Stimulated activated effector memory CD8-positive, alpha-beta T cell treated with anti-CD3 and anti-CD28 coated beads, Interleukin-12 subunit alpha, Interleukin-12 subunit beta, amount 100 ng/mL, for 72 hours (primary cell): ENCODE measurements around the gene JAKMIP2.
"Not testable (repeated sequence)": the region's sequence is repeated elsewhere in the genome, so short reads cannot be mapped to it uniquely, and the experiment has no call there.

Experiments
- ATAC-seq: fragments of 150-1000 bp; cut with Tn5 transposase; 2 replicates; pipeline ENCODE4 v1.10.0; 2021
- DNase-seq, 2 donors: peaks; one replicate each; pipeline ENCODE4 v3.0.0; 2021 to 2022; ENCODE audit warnings: low spot score in 2 of 2
- H3K27ac Mint-ChIP-seq: one replicate; pipeline ENCODE4 v1.8.0; 2022; ENCODE audit warnings: mild to moderate bottlenecking, mixed read lengths
- H3K36me3 Mint-ChIP-seq: one replicate; pipeline ENCODE4 v1.8.0; 2022; ENCODE audit warnings: mild to moderate bottlenecking, mixed read lengths
- H3K4me1 Mint-ChIP-seq: one replicate; pipeline ENCODE4 v1.8.0; 2022; ENCODE audit warnings: mixed read lengths
- H3K4me3 Mint-ChIP-seq: one replicate; pipeline ENCODE4 v1.8.0; 2022; ENCODE audit warnings: mild to moderate bottlenecking, mixed read lengths
- H3K9me3 Mint-ChIP-seq: one replicate; pipeline ENCODE4 v1.8.0; 2022; ENCODE audit warnings: mixed read lengths

The JAKMIP2 gene

GRCh38 chr5:147742151-147742550 is 40.4 kb downstream of the JAKMIP2 start:
- no peaks in the 10 kb centered on the region for H3K36me3 Mint-ChIP-seq
- no peak overlapping the region for H3K27ac Mint-ChIP-seq
- H3K9me3 Mint-ChIP-seq: no peaks in the 10 kb centered on the region
- peaks cover 12% of the 10 kb centered on the region for H3K4me1 Mint-ChIP-seq
- no peak for ATAC-seq
- no peak for DNase-seq
- no peak overlapping the region for H3K4me3 Mint-ChIP-seq

GRCh38 chr5:147740864-147741263 is 41.7 kb downstream of the JAKMIP2 start:
- no peaks in the 10 kb centered on the region for H3K9me3 Mint-ChIP-seq
- H3K4me3 Mint-ChIP-seq: no peak overlapping the region
- no peaks in the 10 kb centered on the region for H3K36me3 Mint-ChIP-seq
- H3K4me1 Mint-ChIP-seq: peaks cover 12% of the 10 kb centered on the region
- no peak for ATAC-seq
- DNase-seq: no peak
- H3K27ac Mint-ChIP-seq: no peak overlapping the region

GRCh38 chr5:147737921-147738320 is 44.6 kb downstream of the JAKMIP2 start:
- no peak for ATAC-seq
- no peaks in the 10 kb centered on the region for H3K36me3 Mint-ChIP-seq
- no peak for DNase-seq
- no peak overlapping the region for H3K4me3 Mint-ChIP-seq
- peaks cover 4% of the 10 kb centered on the region for H3K9me3 Mint-ChIP-seq
- peaks cover 14% of the 10 kb centered on the region for H3K4me1 Mint-ChIP-seq
- H3K27ac Mint-ChIP-seq: no peak overlapping the region

- Mint-ChIP-seq H3K9me3 (peaks cover 4% of the 10 kb centered on the region), H3K4me3 (no peak overlapping the region), H3K4me1 (peaks cover 14% of the 10 kb centered on the region), H3K27ac (no peak overlapping the region), H3K36me3 (no peaks in the 10 kb centered on the region)
- no peak for DNase-seq
- no peak for ATAC-seq
Measured at GRCh38 chr5:147735621-147736125, 46.9 kb downstream of the JAKMIP2 start.

- no peak for ATAC-seq
- H3K9me3 Mint-ChIP-seq: peaks cover 4% of the 10 kb centered on the region
- H3K27ac Mint-ChIP-seq: no peak overlapping the region
- peaks cover 14% of the 10 kb centered on the region for H3K4me1 Mint-ChIP-seq
- no peak overlapping the region for H3K4me3 Mint-ChIP-seq
- no peaks in the 10 kb centered on the region for H3K36me3 Mint-ChIP-seq
- DNase-seq: no peak
Measured at GRCh38 chr5:147734894-147735293, 47.6 kb downstream of the JAKMIP2 start.

GRCh38 chr5:147733075-147733474 is 49.5 kb downstream of the JAKMIP2 start:
- DNase-seq: no peak
- Mint-ChIP-seq H3K4me3 (no peak overlapping the region), H3K36me3 (no peaks in the 10 kb centered on the region), H3K27ac (no peak overlapping the region), H3K4me1 (peaks cover 7% of the 10 kb centered on the region), H3K9me3 (peaks cover 4% of the 10 kb centered on the region)
- no peak for ATAC-seq

GRCh38 chr5:147732291-147732883 is 50.1 kb downstream of the JAKMIP2 start:
- H3K36me3 Mint-ChIP-seq: no peaks in the 10 kb centered on the region
- DNase-seq (no peak), ATAC-seq (no peak)
- peaks cover 7% of the 10 kb centered on the region for H3K4me1 Mint-ChIP-seq
- H3K9me3 Mint-ChIP-seq: peaks cover 4% of the 10 kb centered on the region
- no peak overlapping the region for H3K4me3 Mint-ChIP-seq
- no peak overlapping the region for H3K27ac Mint-ChIP-seq

- no peak for DNase-seq
- H3K9me3 Mint-ChIP-seq: peaks cover 4% of the 10 kb centered on the region
- H3K36me3 Mint-ChIP-seq: no peaks in the 10 kb centered on the region
- no peak overlapping the region for H3K27ac Mint-ChIP-seq
- H3K4me3 Mint-ChIP-seq: no peak overlapping the region
- ATAC-seq: no peak
- H3K4me1 Mint-ChIP-seq: peaks cover 7% of the 10 kb centered on the region
Measured at GRCh38 chr5:147731431-147732290, 50.9 kb downstream of the JAKMIP2 start.

GRCh38 chr5:147727200-147727599 is 55.3 kb downstream of the JAKMIP2 start:
- Mint-ChIP-seq H3K36me3 (no peaks in the 10 kb centered on the region), H3K9me3 (peaks cover 2% of the 10 kb centered on the region), H3K4me3 (no peak overlapping the region), H3K27ac (peak overlapping the region; percentile 46), H3K4me1 (no peaks in the 10 kb centered on the region)
- DNase-seq (no peak), ATAC-seq (no peak)

GRCh38 chr5:147721191-147721960 is 61.2 kb downstream of the JAKMIP2 start:
- not testable (repeated sequence) for ATAC-seq, H3K4me1 Mint-ChIP-seq, H3K4me3 Mint-ChIP-seq, H3K9me3 Mint-ChIP-seq, DNase-seq, H3K36me3 Mint-ChIP-seq, H3K27ac Mint-ChIP-seq

- no peak for ATAC-seq
- H3K36me3 Mint-ChIP-seq: no peaks in the 10 kb centered on the region
- no peak overlapping the region for H3K4me3 Mint-ChIP-seq
Measured at GRCh38 chr5:147713550-147714295, 68.8 kb downstream of the JAKMIP2 start.

GRCh38 chr5:147712598-147712997 is 69.9 kb downstream of the JAKMIP2 start:
- H3K27ac Mint-ChIP-seq: no peak overlapping the region

More at GRCh38 chr5:147713550-147714295, 68.8 kb downstream of the JAKMIP2 start:
- H3K27ac Mint-ChIP-seq: no peak overlapping the region
- H3K9me3 Mint-ChIP-seq: no peaks in the 10 kb centered on the region
- peaks cover 5% of the 10 kb centered on the region for H3K4me1 Mint-ChIP-seq
- no peak for DNase-seq

GRCh38 chr5:147712019-147712418 is 70.5 kb downstream of the JAKMIP2 start:
- no peak overlapping the region for H3K4me3 Mint-ChIP-seq

More at GRCh38 chr5:147712598-147712997, 69.9 kb downstream of the JAKMIP2 start:
- ATAC-seq (no peak), DNase-seq (no peak)
- Mint-ChIP-seq H3K4me1 (peaks cover 5% of the 10 kb centered on the region), H3K9me3 (no peaks in the 10 kb centered on the region), H3K36me3 (no peaks in the 10 kb centered on the region), H3K4me3 (no peak overlapping the region)

GRCh38 chr5:147711019-147711418 is 71.5 kb downstream of the JAKMIP2 start:
- no peaks in the 10 kb centered on the region for H3K36me3 Mint-ChIP-seq
- peaks cover 5% of the 10 kb centered on the region for H3K4me1 Mint-ChIP-seq
- no peak overlapping the region for H3K27ac Mint-ChIP-seq
- DNase-seq (no peak), ATAC-seq (peak; percentile 58)
- no peaks in the 10 kb centered on the region for H3K9me3 Mint-ChIP-seq
- H3K4me3 Mint-ChIP-seq: no peak overlapping the region

More at GRCh38 chr5:147712019-147712418, 70.5 kb downstream of the JAKMIP2 start:
- no peak for ATAC-seq
- H3K9me3 Mint-ChIP-seq: no peaks in the 10 kb centered on the region
- no peaks in the 10 kb centered on the region for H3K36me3 Mint-ChIP-seq
- H3K4me1 Mint-ChIP-seq: peaks cover 5% of the 10 kb centered on the region
- DNase-seq: no peak
- H3K27ac Mint-ChIP-seq: no peak overlapping the region

GRCh38 chr5:147708708-147709107 is 73.8 kb downstream of the JAKMIP2 start:
- Mint-ChIP-seq H3K4me1 (peaks cover 5% of the 10 kb centered on the region), H3K4me3 (no peak overlapping the region), H3K9me3 (no peaks in the 10 kb centered on the region), H3K36me3 (no peaks in the 10 kb centered on the region), H3K27ac (no peak overlapping the region)
- DNase-seq (no peak), ATAC-seq (no peak)
